HG03045 (cell line): ENCODE data around the gene BTBD2.

Experiments
- ATAC-seq: cut with Tn5 transposase; IDR thresholded peaks from one replicate; pipeline ENCODE4 v1.9.1; 2021; ENCODE audit warnings: mild to moderate bottlenecking, moderate library complexity; ENCODE audit not compliant: unreplicated experiment

The BTBD2 gene

GRCh38 chr19:1968279-1969175, 47.0 kb downstream of the BTBD2 start:
- no peak for ATAC-seq

- no peak for ATAC-seq
Observed at GRCh38 chr19:1967087-1967608, 48.4 kb downstream of the BTBD2 start.

- no peak for ATAC-seq
Observed at GRCh38 chr19:1962674-1963073, 52.8 kb downstream of the BTBD2 start.

GRCh38 chr19:1961000-1961883, 54.3 kb downstream of the BTBD2 start:
- no peak for ATAC-seq

GRCh38 chr19:1959928-1960589, 55.5 kb downstream of the BTBD2 start:
- ATAC-seq, result no peak

GRCh38 chr19:1957562-1958248, 57.8 kb downstream of the BTBD2 start:
- ATAC-seq, result no peak

GRCh38 chr19:1956868-1957492, 58.5 kb downstream of the BTBD2 start:
- ATAC-seq, result no peak

- no peak for ATAC-seq
Observed at GRCh38 chr19:1956122-1956494, 59.4 kb downstream of the BTBD2 start.

GRCh38 chr19:1955171-1956121, 60.1 kb downstream of the BTBD2 start:
- ATAC-seq, result no peak

- no peak for ATAC-seq
Observed at GRCh38 chr19:1954532-1954933, 61.0 kb downstream of the BTBD2 start.

- ATAC-seq, result no peak
Observed at GRCh38 chr19:1953441-1954094, 61.9 kb downstream of the BTBD2 start.

- ATAC-seq, result no peak
Observed at GRCh38 chr19:1953037-1953436, 62.5 kb downstream of the BTBD2 start.

- ATAC-seq, result no peak
Observed at GRCh38 chr19:1952635-1953034, 62.9 kb downstream of the BTBD2 start.

GRCh38 chr19:1950640-1951039, 64.9 kb downstream of the BTBD2 start:
- ATAC-seq, result no peak

- no peak for ATAC-seq
Observed at GRCh38 chr19:1949304-1950101, 66.0 kb downstream of the BTBD2 start.

- no peak for ATAC-seq
Observed at GRCh38 chr19:1947651-1948209, 67.8 kb downstream of the BTBD2 start.

GRCh38 chr19:1945899-1946298, 69.6 kb downstream of the BTBD2 start:
- ATAC-seq, result no peak
